GM03348 (cell line): ENCODE results near the gene MSL3B.
A peak's percentile ranks its signal among the peaks of the same experiment; 100 is the strongest.
"Not testable (repeated sequence)": the region's sequence is repeated elsewhere in the genome, so short reads cannot be mapped to it uniquely, and the experiment has no call there.

Experiments used
- DNase-seq: peaks from one replicate; pipeline ENCODE4 v3.0.0; 2012; ENCODE audit warnings: low spot score

The MSL3B gene

GRCh38 chr2:233867993-233868532, at the start of gene MSL3B:
MSL3B (minus strand) TSS chr2:233868386.
- peak; percentile 92 for DNase-seq

GRCh38 chr2:233917116-233917515, 48.9 kb upstream of the MSL3B start, which contains the start of gene TRPM8:
TRPM8 (plus strand) TSS chr2:233917373; CDS start chr2:233926538, 9,165 bp downstream.
- DNase-seq, result no peak

GRCh38 chr2:233915128-233915527, 46.9 kb upstream of the MSL3B start:
- DNase-seq, result no peak

- DNase-seq, result peak; percentile 50
These were observed 44.7 kb upstream of the MSL3B start for GRCh38 chr2:233912691-233913423.

- no peak for DNase-seq
These were observed 39.4 kb upstream of the MSL3B start for GRCh38 chr2:233907627-233908026.

- DNase-seq, result no peak
These were observed 37.8 kb upstream of the MSL3B start for GRCh38 chr2:233905945-233906344.

GRCh38 chr2:233901884-233902283, 33.7 kb upstream of the MSL3B start:
- no peak for DNase-seq

GRCh38 chr2:233901367-233901766, 33.2 kb upstream of the MSL3B start:
- no peak for DNase-seq

- DNase-seq, result not testable (repeated sequence)
These were observed 28.1 kb upstream of the MSL3B start for GRCh38 chr2:233896253-233896652.

GRCh38 chr2:233892793-233893192, 24.6 kb upstream of the MSL3B start:
- no peak for DNase-seq

GRCh38 chr2:233882353-233882752, 14.2 kb upstream of the MSL3B start:
- DNase-seq, result no peak

- DNase-seq, result not testable (repeated sequence)
These were observed 3.9 kb upstream of the MSL3B start for GRCh38 chr2:233872125-233872524.

- DNase-seq, result no peak
These were observed 3.2 kb upstream of the MSL3B start for GRCh38 chr2:233871432-233871831.

- DNase-seq, result no peak
These were observed 1.7 kb downstream of the MSL3B start for GRCh38 chr2:233866479-233866878.

GRCh38 chr2:233865838-233866237, 2.3 kb downstream of the MSL3B start:
- DNase-seq, result no peak

GRCh38 chr2:233862261-233862768, 5.9 kb downstream of the MSL3B start:
- DNase-seq, result no peak

- DNase-seq, result no peak
These were observed 9.9 kb downstream of the MSL3B start for GRCh38 chr2:233858331-233858730.

- DNase-seq, result peak; percentile 43
These were observed 10.6 kb downstream of the MSL3B start for GRCh38 chr2:233857511-233858141.

- DNase-seq, result no peak
These were observed 12.0 kb downstream of the MSL3B start for GRCh38 chr2:233856184-233856583.

- DNase-seq, result no peak
These were observed 12.8 kb downstream of the MSL3B start for GRCh38 chr2:233855345-233855744.

GRCh38 chr2:233854241-233854981, 13.8 kb downstream of the MSL3B start, which contains the start of gene HJURP:
HJURP (minus strand) TSS chr2:233854535; CDS start chr2:233854500, 35 bp downstream.
- DNase-seq, result peak; percentile 100

- DNase-seq, result no peak
These were observed 14.3 kb downstream of the MSL3B start for GRCh38 chr2:233853883-233854240.
